ENCODE results near the gene RICTOR.

DNA sequence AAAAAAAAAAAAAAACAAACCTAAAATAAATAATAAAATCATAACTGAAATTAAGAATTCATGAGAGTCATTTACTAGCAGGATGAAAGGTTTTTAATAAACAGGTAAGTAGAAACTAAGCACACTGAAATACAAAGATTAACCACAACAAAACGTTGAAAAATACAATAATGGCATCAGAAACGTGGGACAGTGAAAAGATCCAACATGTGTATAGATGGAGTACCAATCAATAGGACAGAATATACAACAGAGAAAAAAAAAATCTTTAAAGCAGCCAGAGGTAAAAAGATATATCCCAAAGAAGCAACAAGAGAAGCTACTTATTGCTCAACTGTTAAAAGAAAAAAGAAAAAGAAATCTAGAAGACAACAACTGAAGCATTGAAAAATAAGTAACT lies 75.2 kb downstream of the RICTOR start:
- TF ChIP-seq POLR2A (IDR thresholded peaks at IDR 0.05): no peak
- TF ChIP-seq, protein P1, sequence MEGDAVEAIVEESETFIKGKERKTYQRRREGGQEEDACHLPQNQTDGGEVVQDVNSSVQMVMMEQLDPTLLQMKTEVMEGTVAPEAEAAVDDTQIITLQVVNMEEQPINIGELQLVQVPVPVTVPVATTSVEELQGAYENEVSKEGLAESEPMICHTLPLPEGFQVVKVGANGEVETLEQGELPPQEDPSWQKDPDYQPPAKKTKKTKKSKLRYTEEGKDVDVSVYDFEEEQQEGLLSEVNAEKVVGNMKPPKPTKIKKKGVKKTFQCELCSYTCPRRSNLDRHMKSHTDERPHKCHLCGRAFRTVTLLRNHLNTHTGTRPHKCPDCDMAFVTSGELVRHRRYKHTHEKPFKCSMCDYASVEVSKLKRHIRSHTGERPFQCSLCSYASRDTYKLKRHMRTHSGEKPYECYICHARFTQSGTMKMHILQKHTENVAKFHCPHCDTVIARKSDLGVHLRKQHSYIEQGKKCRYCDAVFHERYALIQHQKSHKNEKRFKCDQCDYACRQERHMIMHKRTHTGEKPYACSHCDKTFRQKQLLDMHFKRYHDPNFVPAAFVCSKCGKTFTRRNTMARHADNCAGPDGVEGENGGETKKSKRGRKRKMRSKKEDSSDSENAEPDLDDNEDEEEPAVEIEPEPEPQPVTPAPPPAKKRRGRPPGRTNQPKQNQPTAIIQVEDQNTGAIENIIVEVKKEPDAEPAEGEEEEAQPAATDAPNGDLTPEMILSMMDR (IDR thresholded peaks at IDR 0.05): no peak

Measured in lower leg skin (tissue), 3 donors.